Left lung (tissue), 10 donors: ENCODE data around the gene SYAP1. TPM values are rescaled to one million over a fixed set of nuclear protein-coding genes. Genes with fewer than 3 reads are reported as not detected.

Experiments used
- ATAC-seq: fragments of 200-7000 bp; cut with Tn5 transposase; one replicate; pipeline ENCODE4 v1.9.1; 2020; ENCODE audit warnings: moderate library complexity
- DNase-seq, 4 donors: peaks; one replicate each; pipeline ENCODE4 v3.0.0-alpha.2; 2013 to 2020
- H3K27ac ChIP-seq, 2 donors: fragments of 200-600 bp; sonication (generic) in 1 of 2; one replicate each; pipeline versions ENCODE4 v1.5.0 to v1.8.0; 2020 to 2021
- H3K27me3 ChIP-seq, 2 donors: fragments of 200-600 bp; sonication (generic) in 1 of 2; one replicate each; pipeline versions ENCODE4 v1.5.0 to v1.8.0; 2020 to 2021
- H3K36me3 ChIP-seq, 2 donors: fragments of 200-600 bp; sonication (generic) in 1 of 2; one replicate each; pipeline versions ENCODE4 v1.5.0 to v1.8.0; 2020 to 2021
- H3K4me1 ChIP-seq, 2 donors: fragments of 200-600 bp; one replicate each; pipeline ENCODE4 v1.8.0; 2021
- H3K4me3 ChIP-seq, 2 donors: fragments of 200-600 bp; sonication (generic) in 1 of 2; one replicate each; pipeline versions ENCODE4 v1.5.0 to v1.8.0; 2020 to 2021; ENCODE audit warnings: mild to moderate bottlenecking in 1 of 2
- H3K9me3 ChIP-seq, 2 donors: fragments of 200-600 bp; sonication (generic) in 1 of 2; one replicate each; pipeline versions ENCODE4 v1.5.0 to v1.8.0; 2020 to 2021
- intact Hi-C, 2 donors: fragments of 100-400 bp; cut with DNase I; formaldehyde crosslinking; loops; one replicate each; pipeline versions ENCODE4 v1.11.2 to v1.14.2; 2022
- polyA plus RNA-seq, 6 donors: library from polyadenylated mRNA; unstranded; fragments of 120-200 nt; gene quantifications; one replicate each; pipeline ENCODE4 v1.2.1, GENCODE V29; 2013; ENCODE audit not compliant: insufficient read length in 6 of 6
- total RNA-seq, 2 donors: library from RNA; stranded (reverse); fragmentation: NEBNext Ultra II Directional; extraction: Animal tissue kit (Norgen Biotek cat#: 25700); gene quantifications; one replicate each; pipeline ENCODE4 v1.2.1, GENCODE V29; 2021
- TF ChIP-seq, protein P1 (sequence below), 2 donors: fragments of 200-600 bp; sonication (generic) in 1 of 2; IDR thresholded peaks; one replicate each; pipeline versions ENCODE4 v1.5.0 to v1.8.0; 2021; ENCODE audit warnings: antibody characterized with exemption in 2 of 2
- donor health status: DM: no; HTN: yes; CAD: no.
- donor health status: DM: no; HTN: no; CAD: no.

Gene SYAP1
- total and polyA plus RNA-seq, 8 donors = 17.9 to 36.9 (median 23.0) TPM

GRCh38 chrX:16786139-16786790, 66.9 kb downstream of the SYAP1 start, which contains the start of gene TXLNG:
Gene TXLNG (plus strand): TSS chrX:16786466. CDS start chrX:16786488, 22 bp downstream.
- TF ChIP-seq, protein P1, sequence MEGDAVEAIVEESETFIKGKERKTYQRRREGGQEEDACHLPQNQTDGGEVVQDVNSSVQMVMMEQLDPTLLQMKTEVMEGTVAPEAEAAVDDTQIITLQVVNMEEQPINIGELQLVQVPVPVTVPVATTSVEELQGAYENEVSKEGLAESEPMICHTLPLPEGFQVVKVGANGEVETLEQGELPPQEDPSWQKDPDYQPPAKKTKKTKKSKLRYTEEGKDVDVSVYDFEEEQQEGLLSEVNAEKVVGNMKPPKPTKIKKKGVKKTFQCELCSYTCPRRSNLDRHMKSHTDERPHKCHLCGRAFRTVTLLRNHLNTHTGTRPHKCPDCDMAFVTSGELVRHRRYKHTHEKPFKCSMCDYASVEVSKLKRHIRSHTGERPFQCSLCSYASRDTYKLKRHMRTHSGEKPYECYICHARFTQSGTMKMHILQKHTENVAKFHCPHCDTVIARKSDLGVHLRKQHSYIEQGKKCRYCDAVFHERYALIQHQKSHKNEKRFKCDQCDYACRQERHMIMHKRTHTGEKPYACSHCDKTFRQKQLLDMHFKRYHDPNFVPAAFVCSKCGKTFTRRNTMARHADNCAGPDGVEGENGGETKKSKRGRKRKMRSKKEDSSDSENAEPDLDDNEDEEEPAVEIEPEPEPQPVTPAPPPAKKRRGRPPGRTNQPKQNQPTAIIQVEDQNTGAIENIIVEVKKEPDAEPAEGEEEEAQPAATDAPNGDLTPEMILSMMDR (IDR thresholded peaks at IDR 0.05) = no peak
- intact Hi-C loops = no loop called here
- no peaks in the 10 kb centered on the region for H3K27me3 ChIP-seq
- peak within 1 kb of the TSS; percentile 72 to 80 for H3K27ac ChIP-seq
- peaks cover 3 to 5% of the 10 kb centered on the region in 2 donors for H3K4me1 ChIP-seq
- no peaks in the 10 kb centered on the region for H3K36me3 ChIP-seq
- no peaks in the 10 kb centered on the region for H3K9me3 ChIP-seq
- peak; percentile 96 to 99 (median 98) for DNase-seq
- peak within 1 kb of the TSS; percentile 62 to 76 for H3K4me3 ChIP-seq
- ATAC-seq = peak; percentile 98

DNA sequence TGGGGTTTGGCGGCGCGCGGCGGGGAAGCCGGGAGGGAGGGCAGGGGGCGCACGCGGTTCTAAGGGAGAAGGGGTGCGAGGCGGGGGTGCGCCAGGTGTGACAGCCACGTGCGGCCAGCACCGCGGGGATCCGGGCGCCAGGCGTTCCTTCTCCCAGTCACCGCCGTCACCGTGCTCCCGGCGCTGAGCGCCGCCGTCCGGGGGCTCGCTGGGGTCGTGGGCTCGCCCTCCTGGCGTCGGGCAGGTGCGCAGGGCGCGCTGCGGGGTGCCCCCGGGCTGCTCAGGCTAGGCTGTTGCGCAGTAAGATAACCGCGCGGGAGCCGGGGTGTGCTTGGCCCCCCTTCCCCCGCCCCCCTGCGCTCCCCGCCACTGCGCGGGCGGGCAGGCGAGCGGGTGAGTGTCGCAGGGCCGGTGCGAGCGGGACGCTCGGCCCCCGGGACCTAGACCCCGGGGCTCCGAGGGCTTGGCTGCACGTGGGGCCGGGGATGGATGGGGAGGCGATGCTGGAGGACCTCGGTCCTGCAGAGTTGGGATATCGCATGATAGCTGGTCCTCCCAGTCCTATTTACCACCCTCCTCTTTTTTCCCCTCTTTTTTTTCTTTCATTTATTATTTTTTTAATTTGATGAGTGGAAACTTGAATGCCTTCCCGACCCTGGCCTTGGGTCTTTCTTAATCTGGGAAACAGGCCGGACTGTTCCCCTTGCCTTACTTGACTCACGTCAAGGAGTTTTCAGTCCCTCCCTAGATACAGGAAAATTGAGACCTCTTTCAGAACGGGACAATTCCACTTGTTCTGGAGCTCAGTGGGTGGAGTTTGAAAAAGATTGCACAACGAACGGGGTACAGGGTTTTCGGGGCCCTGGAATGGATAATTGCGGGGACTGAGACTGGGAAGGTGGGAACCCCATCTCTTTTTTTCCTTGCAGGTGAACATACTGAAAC, 67.7 kb downstream of the SYAP1 start:
- DNase-seq (peak in 3 of 4 donors; percentile 10 to 74 (median 37)), ATAC-seq (peak; percentile 27)
- no peaks in the 10 kb centered on the region for H3K27me3 ChIP-seq
- peaks cover 3 to 5% of the 10 kb centered on the region in 2 donors for H3K4me1 ChIP-seq
- H3K36me3 ChIP-seq = no peaks in the 10 kb centered on the region
- no peaks in the 10 kb centered on the region for H3K9me3 ChIP-seq
- peak overlapping the region; percentile 72 to 80 for H3K27ac ChIP-seq
- peak overlapping the region; percentile 62 to 76 for H3K4me3 ChIP-seq
- TF ChIP-seq, protein P1 (IDR thresholded peaks at IDR 0.05) = no peak
- intact Hi-C loops = no loop called here

DNA sequence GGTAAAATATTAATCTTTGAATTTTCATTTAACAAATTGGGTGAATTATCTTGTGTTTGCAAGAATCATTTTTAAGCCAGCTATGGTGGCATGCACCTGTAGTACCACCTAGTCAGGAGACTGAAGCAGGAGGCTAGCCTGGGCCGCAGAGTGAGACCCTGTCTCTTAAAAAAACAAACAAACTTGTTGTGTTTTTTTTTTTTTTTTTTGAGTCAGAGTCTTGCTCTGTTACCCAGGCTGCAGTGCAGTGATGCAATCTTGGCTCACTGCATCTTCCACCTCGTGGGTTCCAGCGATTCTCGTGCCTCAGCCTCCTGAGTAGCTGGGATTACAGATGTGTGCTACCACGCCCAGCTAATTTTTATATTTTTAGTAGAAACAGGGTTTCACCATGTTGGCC, 69.1 kb downstream of the SYAP1 start:
- intact Hi-C loops = no loop called here
- ATAC-seq (no peak), DNase-seq (no peak)
- TF ChIP-seq, protein P1 (IDR thresholded peaks at IDR 0.05) = no peak
- Histone ChIP-seq H3K4me3 (no peak overlapping the region), H3K27ac (no peak overlapping the region), H3K4me1 (peaks cover 3 to 5% of the 10 kb centered on the region in 2 donors), H3K36me3 (no peaks in the 10 kb centered on the region), H3K9me3 (no peaks in the 10 kb centered on the region), H3K27me3 (no peaks in the 10 kb centered on the region)

DNA sequence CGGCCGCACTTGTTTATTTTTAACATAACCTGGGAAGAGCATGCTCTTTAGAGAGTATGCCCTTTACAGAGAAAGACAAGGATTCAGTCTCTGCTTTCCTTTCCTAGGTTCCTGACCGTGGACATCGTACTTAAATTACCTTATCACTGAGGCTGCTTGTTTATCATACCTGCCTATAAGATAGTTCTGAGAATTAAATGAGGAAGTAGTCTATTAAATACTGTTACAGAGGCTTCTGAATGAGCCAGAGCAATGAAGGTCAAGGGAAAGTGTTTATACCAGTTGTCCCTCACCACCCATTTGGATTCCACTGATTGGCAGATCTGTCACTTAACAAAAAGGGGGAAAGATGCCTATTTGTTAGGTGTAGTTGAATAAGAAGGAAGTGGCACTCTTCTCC, 76.9 kb downstream of the SYAP1 start:
- Histone ChIP-seq H3K27ac (no peak overlapping the region), H3K27me3 (no peaks in the 10 kb centered on the region), H3K9me3 (no peaks in the 10 kb centered on the region), H3K36me3 (peaks cover 0 to 5% of the 10 kb centered on the region in 2 donors), H3K4me1 (no peaks in the 10 kb centered on the region), H3K4me3 (no peak overlapping the region)
- DNase-seq (no peak), ATAC-seq (no peak)
- TF ChIP-seq, protein P1 (IDR thresholded peaks at IDR 0.05) = no peak
- intact Hi-C loops = no loop called here

DNA sequence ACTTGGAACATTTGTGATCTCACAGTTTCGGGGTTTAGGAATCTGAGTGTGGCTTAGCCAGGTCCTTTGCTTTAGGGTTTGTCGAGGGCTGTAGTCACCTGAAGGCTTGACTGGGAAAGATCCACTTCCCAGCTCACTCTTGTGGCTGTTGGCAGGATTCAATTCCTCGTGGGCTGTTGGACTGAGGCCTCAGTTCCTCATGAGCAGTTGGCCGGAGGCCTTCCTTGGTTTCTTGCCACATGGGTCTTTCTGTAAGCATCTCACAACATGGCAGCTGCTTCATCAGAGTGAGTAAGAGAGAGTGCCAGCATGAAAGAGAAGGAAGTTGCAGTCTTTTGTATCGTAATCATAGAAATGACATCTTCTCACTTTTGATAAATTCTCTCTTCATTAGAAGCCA, 77.9 kb downstream of the SYAP1 start:
- no peak for ATAC-seq

More for the DNA sequence above, 77.9 kb downstream of the SYAP1 start:
- H3K36me3 ChIP-seq = peaks cover 0 to 5% of the 10 kb centered on the region in 2 donors
- H3K4me1 ChIP-seq = no peaks in the 10 kb centered on the region
- TF ChIP-seq, protein P1 (IDR thresholded peaks at IDR 0.05) = no peak
- DNase-seq = no peak
- H3K9me3 ChIP-seq = no peaks in the 10 kb centered on the region
- H3K27ac ChIP-seq = no peak overlapping the region
- H3K27me3 ChIP-seq = no peaks in the 10 kb centered on the region
- no peak overlapping the region for H3K4me3 ChIP-seq
- intact Hi-C loops = no loop called here
